Caco-2 (cell line): Measurements from ENCODE around the gene PXYLP1. TPM values are rescaled to one million over a fixed set of nuclear protein-coding genes. Genes with fewer than 3 reads are reported as not detected.

Experiments used
- BruUV-seq: library from RNA; stranded (reverse); fragments of 400-500 nt; replicated peaks from 2 replicates; lab custom pipeline; 2021; lab: Mats Ljungman, UMichigan
- CTCF ChIA-PET: fragments of 300-600 bp; sonication (Branson Sonifier 250); formaldehyde crosslinking; loops from one replicate; lab custom pipeline; 2022; ENCODE audit warnings: antibody characterized with exemption; lab: Charles Lee
- POLR2A ChIA-PET: fragments of 300-600 bp; sonication (Branson Sonifier 250); formaldehyde crosslinking; loops from one replicate; lab custom pipeline; 2022; ENCODE audit warnings: antibody characterized with exemption; lab: Charles Lee
- DNase-seq, 2 experiments: peaks; one replicate each; pipeline versions ENCODE4 v3.0.0 to v3.0.0-alpha.2; 2020 to 2022
- H3K27me3 ChIP-seq: replicated peaks from 2 replicates; pipeline ENCODE4 v1.6.0; 2011; ENCODE audit warnings: low read length; ENCODE audit not compliant: control insufficient read depth, insufficient read depth
- H3K36me3 ChIP-seq: 2 replicates; pipeline ENCODE4 v1.5.1; 2011; ENCODE audit warnings: low read length; ENCODE audit not compliant: control insufficient read depth, insufficient read depth
- H3K4me1 ChIP-seq: fragments of 250-450 bp; sonication (Bioruptor Pico); 2 replicates; pipeline ENCODE4 v1.5.1; 2020; ENCODE audit warnings: mild to moderate bottlenecking
- H3K4me3 ChIP-seq: 2 replicates; pipeline ENCODE4 v1.5.1; 2011; ENCODE audit warnings: low read depth, mild to moderate bottlenecking, control low read depth, low read length
- H3K9me3 ChIP-seq: fragments of 250-450 bp; sonication (Bioruptor Pico); 2 replicates; pipeline ENCODE4 v1.5.1; 2020; ENCODE audit warnings: mild to moderate bottlenecking, moderate library complexity
- H3K27ac Mint-ChIP-seq: one replicate; pipeline ENCODE4 v1.8.0; 2022; ENCODE audit warnings: mixed read lengths; ENCODE audit not compliant: unreplicated experiment
- H3K27me3 Mint-ChIP-seq: one replicate; pipeline ENCODE4 v1.8.0; 2022; ENCODE audit warnings: mixed read lengths; ENCODE audit not compliant: insufficient read depth, unreplicated experiment
- H3K36me3 Mint-ChIP-seq: one replicate; pipeline ENCODE4 v1.8.0; 2022; ENCODE audit warnings: mild to moderate bottlenecking, mixed read lengths; ENCODE audit not compliant: insufficient read depth, unreplicated experiment
- H3K4me1 Mint-ChIP-seq: one replicate; pipeline ENCODE4 v1.8.0; 2022; ENCODE audit warnings: low read depth, mixed read lengths; ENCODE audit not compliant: unreplicated experiment
- H3K4me3 Mint-ChIP-seq: one replicate; pipeline ENCODE4 v1.8.0; 2022; ENCODE audit warnings: mild to moderate bottlenecking, moderate library complexity, mixed read lengths; ENCODE audit not compliant: unreplicated experiment
- H3K9me3 Mint-ChIP-seq: one replicate; pipeline ENCODE4 v1.8.0; 2022; ENCODE audit warnings: mixed read lengths; ENCODE audit not compliant: unreplicated experiment
- intact Hi-C: fragments of 100-400 bp; cut with micrococcal nuclease; formaldehyde crosslinking; loops from one replicate; pipeline ENCODE4 v1.10.0; 2022; ENCODE audit not compliant: unreplicated experiment
- total RNA-seq: library from RNA; stranded (reverse); gene quantifications from 2 replicates; pipeline ENCODE4 v1.2.3, GENCODE V29; 2022
- TF ChIP-seq, protein P1 (sequence below), 2 experiments: fragments of 200-600 bp in 1 of 2; IDR thresholded peaks; 1 replicate in 1 of 2; 2 replicates in 1 of 2; pipeline versions ENCODE4 v1.5.1 to v1.8.0; 2011 to 2022; ENCODE audit warnings: antibody characterized with exemption in 1 of 2, control low read depth in 1 of 2, inconsistent platforms in 1 of 2, low read depth in 1 of 2, low read length in 1 of 2, mild to moderate bottlenecking in 1 of 2, moderate library complexity in 1 of 2; ENCODE audit not compliant: insufficient read depth in 1 of 2, severe bottlenecking in 1 of 2, unreplicated experiment in 1 of 2

The PXYLP1 gene
- total RNA-seq, 1 experiment from 2014 or later = 24.6 TPM

DNA sequence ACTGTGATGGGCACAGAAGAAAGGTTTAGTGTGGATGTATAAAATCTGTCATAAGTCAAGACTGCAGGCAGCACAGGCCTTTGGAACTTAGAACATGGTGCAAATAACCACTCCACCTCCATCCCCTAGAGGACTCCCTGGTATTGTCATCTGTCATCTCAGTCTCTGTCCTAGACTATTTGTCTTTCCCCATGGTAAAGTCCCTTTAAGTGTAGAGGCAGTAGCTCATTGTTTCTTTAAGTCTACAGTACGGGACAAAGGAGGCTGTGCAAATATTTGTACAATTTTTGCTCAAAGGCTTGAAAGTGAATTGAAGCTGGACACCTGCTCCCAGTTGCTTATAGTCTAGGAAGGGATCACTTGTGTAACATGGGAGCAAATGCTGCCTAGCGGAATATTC lies 3.2 kb upstream of the PXYLP1 start:
- H3K9me3 ChIP-seq = peaks cover 9% of the 10 kb centered on the region; the same call in 1 of the 2 replicates
- H3K36me3 ChIP-seq = no peaks in the 10 kb centered on the region
- H3K36me3 Mint-ChIP-seq = peaks cover 6% of the 10 kb centered on the region
- BruUV-seq = no TSS peak
- peaks cover 14% of the 10 kb centered on the region for H3K9me3 Mint-ChIP-seq
- no peaks in the 10 kb centered on the region for H3K27me3 Mint-ChIP-seq
- CTCF ChIA-PET = interaction anchor here (0.5 to 1.7 kb wide), 9 partner anchors 24 to 1038 kb away, joined by 3 to 4 read pairs (median 3); no protein-coding TSS in a partner anchor
- intact Hi-C loops = loop anchor here (1.0 to 5.0 kb wide), 3 partner anchors 36 to 224 kb away; no protein-coding TSS in a partner anchor
- peaks cover 29% of the 10 kb centered on the region for H3K4me1 Mint-ChIP-seq
- H3K4me3 ChIP-seq = no peak overlapping the region
- peak in 1 of 2 experiments; percentile 70 for DNase-seq
- POLR2A ChIA-PET = no interaction called here
- H3K4me3 Mint-ChIP-seq = no peak overlapping the region
- H3K27me3 ChIP-seq = no peaks in the 10 kb centered on the region
- H3K27ac Mint-ChIP-seq = no peak overlapping the region
- peaks cover 27% of the 10 kb centered on the region for H3K4me1 ChIP-seq
- TF ChIP-seq, protein P1, sequence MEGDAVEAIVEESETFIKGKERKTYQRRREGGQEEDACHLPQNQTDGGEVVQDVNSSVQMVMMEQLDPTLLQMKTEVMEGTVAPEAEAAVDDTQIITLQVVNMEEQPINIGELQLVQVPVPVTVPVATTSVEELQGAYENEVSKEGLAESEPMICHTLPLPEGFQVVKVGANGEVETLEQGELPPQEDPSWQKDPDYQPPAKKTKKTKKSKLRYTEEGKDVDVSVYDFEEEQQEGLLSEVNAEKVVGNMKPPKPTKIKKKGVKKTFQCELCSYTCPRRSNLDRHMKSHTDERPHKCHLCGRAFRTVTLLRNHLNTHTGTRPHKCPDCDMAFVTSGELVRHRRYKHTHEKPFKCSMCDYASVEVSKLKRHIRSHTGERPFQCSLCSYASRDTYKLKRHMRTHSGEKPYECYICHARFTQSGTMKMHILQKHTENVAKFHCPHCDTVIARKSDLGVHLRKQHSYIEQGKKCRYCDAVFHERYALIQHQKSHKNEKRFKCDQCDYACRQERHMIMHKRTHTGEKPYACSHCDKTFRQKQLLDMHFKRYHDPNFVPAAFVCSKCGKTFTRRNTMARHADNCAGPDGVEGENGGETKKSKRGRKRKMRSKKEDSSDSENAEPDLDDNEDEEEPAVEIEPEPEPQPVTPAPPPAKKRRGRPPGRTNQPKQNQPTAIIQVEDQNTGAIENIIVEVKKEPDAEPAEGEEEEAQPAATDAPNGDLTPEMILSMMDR (IDR thresholded peaks at IDR 0.05; ENCODE audit: insufficient read depth in 1 of 2, low read depth in 1 of 2, low read length in 1 of 2, severe bottlenecking in 1 of 2, unreplicated experiment in 1 of 2) = peak; percentile 19 to 28

DNA sequence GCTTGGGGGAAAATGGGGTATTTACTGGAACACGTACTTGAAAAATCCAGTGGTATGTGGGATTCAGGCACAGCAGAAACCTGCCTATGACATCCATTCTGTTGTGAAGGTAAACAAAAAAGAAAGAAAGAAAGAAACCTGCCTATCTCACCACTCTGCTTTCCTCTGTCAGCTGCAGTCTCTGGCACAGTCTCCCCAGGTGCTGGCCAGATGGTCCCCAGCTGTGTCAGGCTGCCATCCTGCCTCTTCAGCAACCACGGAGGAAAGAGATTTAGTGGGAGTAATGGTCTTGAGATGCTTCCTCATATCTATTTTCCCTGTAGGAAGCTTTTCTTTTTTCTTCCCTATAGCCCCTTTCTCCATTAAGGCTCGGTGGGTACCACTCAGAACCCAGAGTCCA lies 2.5 kb upstream of the PXYLP1 start:
- H3K27ac Mint-ChIP-seq = peak overlapping the region; percentile 36
- Histone ChIP-seq H3K4me3 (no peak overlapping the region), H3K36me3 (no peaks in the 10 kb centered on the region), H3K9me3 (peaks cover 1% of the 10 kb centered on the region; the same call in 1 of the 2 replicates), H3K27me3 (no peaks in the 10 kb centered on the region), H3K4me1 (peaks cover 27% of the 10 kb centered on the region)
- intact Hi-C loops = loop anchor here (5.0 kb wide), 1 partner anchor 223 kb away; no protein-coding TSS in a partner anchor
- peak overlapping the region; percentile 5 for H3K4me3 Mint-ChIP-seq
- BruUV-seq = no TSS peak
- H3K27me3 Mint-ChIP-seq = no peaks in the 10 kb centered on the region
- no peak for DNase-seq
- H3K4me1 Mint-ChIP-seq = peaks cover 29% of the 10 kb centered on the region
- CTCF ChIA-PET = interaction anchor here (1.6 kb wide), 1 partner anchor 217 kb away, joined by 4 read pairs; no protein-coding TSS in a partner anchor
- H3K9me3 Mint-ChIP-seq = peaks cover 7% of the 10 kb centered on the region
- TF ChIP-seq, protein P1 (IDR thresholded peaks at IDR 0.05; ENCODE audit: insufficient read depth in 1 of 2, low read depth in 1 of 2, low read length in 1 of 2, severe bottlenecking in 1 of 2, unreplicated experiment in 1 of 2) = no peak
- peaks cover 6% of the 10 kb centered on the region for H3K36me3 Mint-ChIP-seq
- POLR2A ChIA-PET = no interaction called here

DNA sequence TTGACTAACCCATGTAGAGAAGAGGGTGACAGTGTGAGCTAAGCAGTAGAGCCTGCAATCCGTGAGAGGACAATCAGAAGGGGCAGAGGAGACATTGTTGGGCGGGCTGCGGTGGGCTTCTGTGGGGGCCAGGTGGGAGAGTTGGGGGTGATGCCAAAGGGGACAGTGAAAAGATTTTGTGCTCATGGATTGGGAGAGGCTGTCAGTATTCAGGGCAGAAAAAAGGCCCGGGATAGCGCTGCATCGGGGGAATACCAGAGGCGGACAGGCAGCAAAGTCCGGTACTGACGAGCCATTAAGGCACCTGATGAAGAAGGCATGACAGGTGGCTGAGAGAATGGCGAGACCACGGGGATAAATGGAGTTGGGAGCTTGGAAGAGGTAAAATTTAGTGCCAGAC lies 1.3 kb upstream of the PXYLP1 start:
- DNase-seq = no peak
- intact Hi-C loops = no loop called here
- Histone ChIP-seq H3K9me3 (no peaks in the 10 kb centered on the region), H3K36me3 (no peaks in the 10 kb centered on the region), H3K27me3 (no peaks in the 10 kb centered on the region), H3K4me1 (peaks cover 28% of the 10 kb centered on the region), H3K4me3 (no peak overlapping the region)
- ChIA-PET POLR2A (no interaction called here), CTCF (no interaction called here)
- peak overlapping the region; percentile 84 for H3K4me3 Mint-ChIP-seq
- peak overlapping the region; percentile 14 for H3K27ac Mint-ChIP-seq
- H3K4me1 Mint-ChIP-seq = peaks cover 38% of the 10 kb centered on the region
- TF ChIP-seq, protein P1 (IDR thresholded peaks at IDR 0.05; ENCODE audit: insufficient read depth in 1 of 2, low read depth in 1 of 2, low read length in 1 of 2, severe bottlenecking in 1 of 2, unreplicated experiment in 1 of 2) = no peak
- H3K36me3 Mint-ChIP-seq = peaks cover 7% of the 10 kb centered on the region
- BruUV-seq = no TSS peak
- no peaks in the 10 kb centered on the region for H3K9me3 Mint-ChIP-seq
- H3K27me3 Mint-ChIP-seq = no peaks in the 10 kb centered on the region
